Testis (tissue), 2 donors: Measurements from ENCODE around the gene SIAH2.
"Not testable (repeated sequence)": the region's sequence is repeated elsewhere in the genome, so short reads cannot be mapped to it uniquely, and the experiment has no call there.

Experiments
- POLR2A ChIP-seq: fragments of 450-650 bp; IDR thresholded peaks from one replicate; pipeline ENCODE4 v1.6.1; 2017; ENCODE audit warnings: antibody characterized with exemption, mild to moderate bottlenecking, moderate library complexity
- TF ChIP-seq, protein P1 (sequence below), 3 experiments: fragments of 450-650 bp in 2 of 3; fragments of 200-600 bp in 1 of 3; sonication (generic) in 1 of 3; IDR thresholded peaks; one replicate each; pipeline ENCODE4 v1.5.1; 2016 to 2019; ENCODE audit warnings: antibody characterized with exemption in 3 of 3, mild to moderate bottlenecking in 2 of 3, moderate library complexity in 1 of 3

DNA sequence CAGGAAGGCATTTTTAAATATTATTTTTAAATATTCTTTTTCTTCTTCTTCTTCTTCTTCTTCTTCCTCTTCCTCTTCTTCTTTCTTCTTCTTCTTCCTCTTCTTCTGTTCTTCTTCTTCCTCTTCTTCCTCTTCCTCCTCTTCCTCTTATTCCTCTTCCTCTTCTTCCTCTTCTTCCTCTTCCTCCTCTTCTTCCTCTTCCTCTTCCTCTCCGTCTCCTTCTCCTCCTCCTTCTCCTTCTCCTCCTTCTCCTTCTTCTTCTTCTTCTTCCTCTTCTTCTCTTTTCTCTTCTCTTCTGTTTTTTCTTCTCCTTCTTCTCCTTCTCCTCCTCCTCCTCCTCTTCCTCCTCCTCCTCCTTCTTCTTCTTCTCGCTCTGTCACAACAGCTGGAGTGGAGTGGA is 33.6 kb upstream of the SIAH2 start:
- TF ChIP-seq, protein P1, sequence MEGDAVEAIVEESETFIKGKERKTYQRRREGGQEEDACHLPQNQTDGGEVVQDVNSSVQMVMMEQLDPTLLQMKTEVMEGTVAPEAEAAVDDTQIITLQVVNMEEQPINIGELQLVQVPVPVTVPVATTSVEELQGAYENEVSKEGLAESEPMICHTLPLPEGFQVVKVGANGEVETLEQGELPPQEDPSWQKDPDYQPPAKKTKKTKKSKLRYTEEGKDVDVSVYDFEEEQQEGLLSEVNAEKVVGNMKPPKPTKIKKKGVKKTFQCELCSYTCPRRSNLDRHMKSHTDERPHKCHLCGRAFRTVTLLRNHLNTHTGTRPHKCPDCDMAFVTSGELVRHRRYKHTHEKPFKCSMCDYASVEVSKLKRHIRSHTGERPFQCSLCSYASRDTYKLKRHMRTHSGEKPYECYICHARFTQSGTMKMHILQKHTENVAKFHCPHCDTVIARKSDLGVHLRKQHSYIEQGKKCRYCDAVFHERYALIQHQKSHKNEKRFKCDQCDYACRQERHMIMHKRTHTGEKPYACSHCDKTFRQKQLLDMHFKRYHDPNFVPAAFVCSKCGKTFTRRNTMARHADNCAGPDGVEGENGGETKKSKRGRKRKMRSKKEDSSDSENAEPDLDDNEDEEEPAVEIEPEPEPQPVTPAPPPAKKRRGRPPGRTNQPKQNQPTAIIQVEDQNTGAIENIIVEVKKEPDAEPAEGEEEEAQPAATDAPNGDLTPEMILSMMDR (IDR thresholded peaks at IDR 0.05): not testable (repeated sequence)
- not testable (repeated sequence) for TF ChIP-seq POLR2A
